Epithelial cell of esophagus (primary cell): ENCODE data around the gene RBMS3.

Experiments
- DNase-seq: peaks from one replicate; pipeline ENCODE4 v3.0.0; 2010; ENCODE audit warnings: low read depth
- H3K4me3 ChIP-seq: 2 replicates; pipeline ENCODE4 v1.5.1; 2011; ENCODE audit warnings: mild to moderate bottlenecking, low read length, control low read depth
- TF ChIP-seq, protein P1 (sequence below): IDR thresholded peaks from 2 replicates; pipeline ENCODE4 v1.5.1; 2011; ENCODE audit warnings: low read depth, mild to moderate bottlenecking, low read length, control low read depth, inconsistent platforms; ENCODE audit not compliant: insufficient read depth; ENCODE audit errors: missing control alignments

Gene RBMS3

GRCh38 chr3:29493109-29493508 is 212.2 kb downstream of the RBMS3 start:
- TF ChIP-seq, protein P1, sequence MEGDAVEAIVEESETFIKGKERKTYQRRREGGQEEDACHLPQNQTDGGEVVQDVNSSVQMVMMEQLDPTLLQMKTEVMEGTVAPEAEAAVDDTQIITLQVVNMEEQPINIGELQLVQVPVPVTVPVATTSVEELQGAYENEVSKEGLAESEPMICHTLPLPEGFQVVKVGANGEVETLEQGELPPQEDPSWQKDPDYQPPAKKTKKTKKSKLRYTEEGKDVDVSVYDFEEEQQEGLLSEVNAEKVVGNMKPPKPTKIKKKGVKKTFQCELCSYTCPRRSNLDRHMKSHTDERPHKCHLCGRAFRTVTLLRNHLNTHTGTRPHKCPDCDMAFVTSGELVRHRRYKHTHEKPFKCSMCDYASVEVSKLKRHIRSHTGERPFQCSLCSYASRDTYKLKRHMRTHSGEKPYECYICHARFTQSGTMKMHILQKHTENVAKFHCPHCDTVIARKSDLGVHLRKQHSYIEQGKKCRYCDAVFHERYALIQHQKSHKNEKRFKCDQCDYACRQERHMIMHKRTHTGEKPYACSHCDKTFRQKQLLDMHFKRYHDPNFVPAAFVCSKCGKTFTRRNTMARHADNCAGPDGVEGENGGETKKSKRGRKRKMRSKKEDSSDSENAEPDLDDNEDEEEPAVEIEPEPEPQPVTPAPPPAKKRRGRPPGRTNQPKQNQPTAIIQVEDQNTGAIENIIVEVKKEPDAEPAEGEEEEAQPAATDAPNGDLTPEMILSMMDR: no peak
- H3K4me3 ChIP-seq: no peak overlapping the region
- no peak for DNase-seq

GRCh38 chr3:29494305-29495036 is 213.6 kb downstream of the RBMS3 start:
- TF ChIP-seq, protein P1: no peak
- DNase-seq: no peak
- no peak overlapping the region for H3K4me3 ChIP-seq

DNA sequence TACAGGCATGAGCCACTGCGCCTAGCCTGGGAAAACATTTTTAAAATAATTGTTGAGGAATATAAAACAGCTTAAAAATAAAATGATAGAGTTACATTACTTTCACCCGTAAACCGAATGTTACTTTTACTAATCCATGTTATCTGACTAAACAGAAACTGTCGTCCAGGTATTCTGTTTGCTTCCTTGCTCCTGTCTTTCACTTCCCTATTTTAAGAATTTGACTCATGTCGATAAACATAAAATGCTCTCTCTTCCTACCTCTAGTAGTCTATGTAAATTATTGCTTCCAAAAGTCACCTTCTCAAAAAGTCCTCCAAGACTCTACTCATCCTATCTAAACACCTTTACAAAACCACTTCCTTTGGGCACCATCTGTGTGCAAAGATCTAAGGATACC is 216.4 kb downstream of the RBMS3 start:
- no peak for DNase-seq
- TF ChIP-seq, protein P1: no peak
- no peak overlapping the region for H3K4me3 ChIP-seq

GRCh38 chr3:29502771-29503170 is 221.9 kb downstream of the RBMS3 start:
- H3K4me3 ChIP-seq: no peak overlapping the region
- TF ChIP-seq, protein P1: no peak
- DNase-seq: no peak

DNA sequence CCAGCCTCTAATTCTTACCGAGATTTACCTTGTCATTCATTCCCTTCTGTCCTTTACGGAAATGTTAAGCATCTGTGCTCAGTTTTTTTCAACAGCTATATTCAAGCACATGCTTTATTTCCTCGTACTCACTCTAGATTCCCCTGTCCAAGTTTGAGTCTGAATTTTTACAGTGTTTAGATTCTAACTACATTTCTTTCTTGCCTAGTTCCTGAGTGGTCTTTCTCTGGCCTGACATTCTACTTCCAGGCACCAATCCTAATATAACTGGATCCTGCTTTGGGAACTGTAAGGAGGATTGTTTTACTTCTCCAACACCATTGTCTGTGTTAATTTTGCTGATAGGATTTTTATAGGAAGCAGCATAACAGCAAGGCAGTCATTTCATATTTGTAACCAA is 222.4 kb downstream of the RBMS3 start:
- H3K4me3 ChIP-seq: no peak overlapping the region
- TF ChIP-seq, protein P1: no peak
- DNase-seq: no peak

DNA sequence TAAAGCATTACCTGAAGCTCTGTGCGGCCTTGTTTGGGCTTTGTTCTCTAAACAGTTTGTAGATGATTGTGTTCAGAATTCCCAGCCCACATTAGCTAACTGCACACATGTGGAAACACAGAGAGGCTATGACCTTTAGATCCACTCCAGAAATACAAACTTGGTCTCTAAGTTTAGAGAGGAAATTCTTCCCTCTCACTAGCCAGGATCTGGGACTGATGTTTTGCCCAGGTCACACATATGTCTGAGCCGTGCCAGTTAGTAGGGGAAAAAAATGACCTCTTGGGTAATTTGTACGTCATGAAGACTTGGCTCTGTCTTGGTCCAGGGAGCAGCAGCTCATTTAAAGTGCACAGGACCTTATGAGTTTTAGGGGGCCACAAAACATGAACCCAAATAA is 223.1 kb downstream of the RBMS3 start:
- TF ChIP-seq, protein P1: no peak
- H3K4me3 ChIP-seq: no peak overlapping the region
- DNase-seq: no peak

- no peak for DNase-seq
- TF ChIP-seq, protein P1: no peak
- H3K4me3 ChIP-seq: no peak overlapping the region
Observed at GRCh38 chr3:29506502-29506901, 225.6 kb downstream of the RBMS3 start.
